Brain microvascular endothelial cell (primary cell): ENCODE results near the gene AEBP1.

Source experiments
- DNase-seq: peaks from one replicate; pipeline ENCODE4 v3.0.0-alpha.2; 2020
- H3K27ac ChIP-seq: fragments of 250-450 bp; sonication (Bioruptor Pico); 2 replicates; pipeline ENCODE4 v1.5.1; 2020; ENCODE audit warnings: mild to moderate bottlenecking, moderate library complexity
- H3K27me3 ChIP-seq: fragments of 250-450 bp; sonication (Bioruptor Pico); replicated peaks from 2 replicates; pipeline ENCODE4 v1.5.1; 2020; ENCODE audit warnings: mild to moderate bottlenecking
- H3K36me3 ChIP-seq: fragments of 250-450 bp; sonication (Bioruptor Pico); replicated peaks from 2 replicates; pipeline ENCODE4 v1.5.1; 2020; ENCODE audit warnings: mild to moderate bottlenecking
- H3K4me3 ChIP-seq: 2 replicates; pipeline ENCODE4 v1.5.1; 2011; ENCODE audit warnings: low read depth, mild to moderate bottlenecking, control low read depth, low read length, moderate library complexity
- CTCF ChIP-seq: IDR thresholded peaks from 2 replicates; pipeline ENCODE4 v1.5.1; 2011; ENCODE audit warnings: low read depth, mild to moderate bottlenecking, moderate library complexity, low read length, control low read depth, inconsistent platforms; ENCODE audit errors: missing control alignments
- in situ Hi-C: cut with HindIII; loops from 2 replicates; pipeline ENCODE4 v1.10.0; 2017; ENCODE audit warnings: low sequenced_read_pairs, low pct_ligation_motif_present

The AEBP1 gene

GRCh38 chr7:44099669-44100068 lies 4.5 kb upstream of the AEBP1 start:
- no peaks in the 10 kb centered on the region for H3K27me3 ChIP-seq
- no peaks in the 10 kb centered on the region for H3K36me3 ChIP-seq
- no peak overlapping the region for H3K4me3 ChIP-seq
- in situ Hi-C loops: no loop called here
- no peak for TF ChIP-seq CTCF
- no peak overlapping the region for H3K27ac ChIP-seq
- DNase-seq: no peak

- peak overlapping the region; percentile 30 for H3K27ac ChIP-seq
- H3K36me3 ChIP-seq: no peaks in the 10 kb centered on the region
- no peaks in the 10 kb centered on the region for H3K27me3 ChIP-seq
- in situ Hi-C loops: no loop called here
- DNase-seq: peak; percentile 53
- no peak overlapping the region for H3K4me3 ChIP-seq
- no peak for TF ChIP-seq CTCF
Measured at GRCh38 chr7:44100458-44101302, 3.5 kb upstream of the AEBP1 start.

GRCh38 chr7:44101303-44101965 lies 2.7 kb upstream of the AEBP1 start:
- no peak for TF ChIP-seq CTCF
- in situ Hi-C loops: no loop called here
- Histone ChIP-seq H3K4me3 (no peak overlapping the region), H3K36me3 (no peaks in the 10 kb centered on the region), H3K27ac (no peak overlapping the region), H3K27me3 (no peaks in the 10 kb centered on the region)
- no peak for DNase-seq

GRCh38 chr7:44101966-44102845 lies 1.9 kb upstream of the AEBP1 start:
- DNase-seq: peak; percentile 35
- in situ Hi-C loops: no loop called here
- Histone ChIP-seq H3K27ac (no peak overlapping the region), H3K36me3 (no peaks in the 10 kb centered on the region), H3K4me3 (no peak overlapping the region), H3K27me3 (no peaks in the 10 kb centered on the region)
- TF ChIP-seq CTCF: no peak

GRCh38 chr7:44102846-44103565 lies 1.1 kb upstream of the AEBP1 start:
- H3K27ac ChIP-seq: no peak overlapping the region
- in situ Hi-C loops: no loop called here
- no peak for DNase-seq
- no peak for TF ChIP-seq CTCF
- H3K4me3 ChIP-seq: no peak overlapping the region
- H3K27me3 ChIP-seq: no peaks in the 10 kb centered on the region
- no peaks in the 10 kb centered on the region for H3K36me3 ChIP-seq
